ENCODE measurements around the gene FMNL2. TPM values are rescaled to one million over a fixed set of nuclear protein-coding genes. Genes with fewer than 3 reads are reported as not detected.

The FMNL2 gene
- total and polyA plus RNA-seq, 2 experiments from 2014 or later: 16.5 to 45.4 TPM

DNA sequence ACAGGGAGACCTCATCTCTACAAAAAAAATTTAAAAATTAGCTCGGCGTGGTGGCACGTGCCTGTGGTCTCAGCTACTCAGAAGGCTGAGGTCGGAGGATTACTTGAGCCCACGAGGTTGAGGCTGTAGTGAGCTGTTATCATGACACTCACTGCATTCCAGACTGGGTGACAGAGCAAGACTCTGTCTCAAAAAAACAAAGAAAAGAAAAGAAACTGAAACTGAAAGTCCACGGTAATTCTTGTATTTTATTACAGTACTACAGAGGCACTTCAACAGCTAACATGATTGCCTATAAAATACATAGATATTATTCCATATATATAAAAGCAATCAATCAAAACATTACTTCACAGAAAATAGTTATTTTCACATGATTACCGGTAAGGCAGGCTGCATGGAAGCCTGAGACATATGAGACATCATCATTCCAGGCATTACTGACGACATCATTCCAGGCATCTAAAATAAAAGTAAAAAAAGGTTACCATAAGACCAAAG lies 359.2 kb downstream of the FMNL2 start (continued):
- TF ChIP-seq, protein P1, sequence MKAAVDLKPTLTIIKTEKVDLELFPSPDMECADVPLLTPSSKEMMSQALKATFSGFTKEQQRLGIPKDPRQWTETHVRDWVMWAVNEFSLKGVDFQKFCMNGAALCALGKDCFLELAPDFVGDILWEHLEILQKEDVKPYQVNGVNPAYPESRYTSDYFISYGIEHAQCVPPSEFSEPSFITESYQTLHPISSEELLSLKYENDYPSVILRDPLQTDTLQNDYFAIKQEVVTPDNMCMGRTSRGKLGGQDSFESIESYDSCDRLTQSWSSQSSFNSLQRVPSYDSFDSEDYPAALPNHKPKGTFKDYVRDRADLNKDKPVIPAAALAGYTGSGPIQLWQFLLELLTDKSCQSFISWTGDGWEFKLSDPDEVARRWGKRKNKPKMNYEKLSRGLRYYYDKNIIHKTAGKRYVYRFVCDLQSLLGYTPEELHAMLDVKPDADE (IDR thresholded peaks at IDR 0.05): no peak
- TF ChIP-seq REST (IDR thresholded peaks at IDR 0.05; ENCODE audit: unreplicated experiment) (no peak), CREB1 (CRISPR knock-in tag; IDR thresholded peaks at IDR 0.05; ENCODE audit: low read depth) (no peak), ZNF331 (CRISPR knock-in tag; IDR thresholded peaks at IDR 0.05; ENCODE audit: low read depth) (no peak), EZH2phosphoT487 (IDR thresholded peaks at IDR 0.05; ENCODE audit: unreplicated experiment) (no peak), JUNB (IDR thresholded peaks at IDR 0.05; ENCODE audit: unreplicated experiment) (no peak), STAT1 (IDR thresholded peaks at IDR 0.05; ENCODE audit: unreplicated experiment) (no peak)

GRCh38 chr2:152695763-152696162 lies 360.8 kb downstream of the FMNL2 start:
- H3K27me3 Mint-ChIP-seq (ENCODE audit: insufficient read depth, low read depth, poor library complexity): no peaks in the 10 kb centered on the region
- H3K27ac Mint-ChIP-seq: no peak overlapping the region
- H3K4me3 Mint-ChIP-seq: no peak overlapping the region

GRCh38 chr2:152696476-152696875 lies 361.5 kb downstream of the FMNL2 start:
- Mint-ChIP-seq H3K36me3 (ENCODE audit: low read depth) (peaks cover 28% of the 10 kb centered on the region), H3K4me1 (peaks cover 4% of the 10 kb centered on the region; the same call in 1 of the 3 replicates), H3K27ac (no peak overlapping the region), H3K9me3 (peaks cover 4% of the 10 kb centered on the region; the same call in 2 of the 3 replicates), H3K27me3 (ENCODE audit: insufficient read depth, low read depth, poor library complexity) (peaks cover under 1% of the 10 kb centered on the region), H3K4me3 (no peak overlapping the region)
- Histone ChIP-seq H3K27me3 (ENCODE audit: insufficient read depth) (no peaks in the 10 kb centered on the region), H3K36me3 (ENCODE audit: insufficient read depth) (peaks cover 16% of the 10 kb centered on the region), H3K4me2 (no peak overlapping the region), H3K4me3 (no peak overlapping the region), H3K9me2 (ENCODE audit: insufficient read depth) (no peaks in the 10 kb centered on the region), H3F3A (replicated peaks; ENCODE audit: low read depth) (no peaks in the 10 kb centered on the region), H3K79me2 (replicated peaks; ENCODE audit: insufficient read depth) (peaks cover 87% of the 10 kb centered on the region), H2AFZ (no peak overlapping the region), H3K4me1 (ENCODE audit: insufficient read depth) (no peaks in the 10 kb centered on the region), H3K27ac (ENCODE audit: low read depth) (no peak overlapping the region), H4K20me1 (replicated peaks; ENCODE audit: insufficient read depth) (peaks cover 17% of the 10 kb centered on the region)
- DNase-seq (ENCODE audit: low spot score): no peak
- no peak for ATAC-seq
- TF ChIP-seq ZNF331 (CRISPR knock-in tag; IDR thresholded peaks at IDR 0.05; ENCODE audit: low read depth): no peak
- TF ChIP-seq CTCF (conservative IDR thresholded peaks at IDR 0.05; ENCODE audit: low read depth in 2 of 2): no peak
- no peak for TF ChIP-seq EZH2phosphoT487 (IDR thresholded peaks at IDR 0.05; ENCODE audit: unreplicated experiment)
- TF ChIP-seq, protein P1 (IDR thresholded peaks at IDR 0.05): no peak
- no peak for TF ChIP-seq POLR2AphosphoS5 (IDR thresholded peaks at IDR 0.05; ENCODE audit: low read depth)
- no peak for TF ChIP-seq ZNF114 (CRISPR knock-in tag; IDR thresholded peaks at IDR 0.05)
- no peak for TF ChIP-seq CREB1 (CRISPR knock-in tag; IDR thresholded peaks at IDR 0.05; ENCODE audit: low read depth)

More at GRCh38 chr2:152695763-152696162, 360.8 kb downstream of the FMNL2 start:
- Histone ChIP-seq H3K9me2 (ENCODE audit: insufficient read depth) (no peaks in the 10 kb centered on the region), H3K4me2 (no peak overlapping the region), H3K27me3 (ENCODE audit: insufficient read depth) (no peaks in the 10 kb centered on the region), H2AFZ (no peak overlapping the region), H4K20me1 (replicated peaks; ENCODE audit: insufficient read depth) (peaks cover 17% of the 10 kb centered on the region), H3K4me1 (ENCODE audit: insufficient read depth) (no peaks in the 10 kb centered on the region), H3K4me3 (no peak overlapping the region), H3K79me2 (replicated peaks; ENCODE audit: insufficient read depth) (peaks cover 87% of the 10 kb centered on the region), H3K27ac (ENCODE audit: low read depth) (no peak overlapping the region), H3K36me3 (ENCODE audit: insufficient read depth) (peaks cover 16% of the 10 kb centered on the region), H3F3A (replicated peaks; ENCODE audit: low read depth) (no peaks in the 10 kb centered on the region)
- DNase-seq (ENCODE audit: low spot score) (no peak), ATAC-seq (no peak)
- Mint-ChIP-seq H3K4me1 (0 out of 3 replicates have a peak, but pooled peaks cover 2% of the 10 kb centered on the region), H3K36me3 (ENCODE audit: low read depth) (peaks cover 24% of the 10 kb centered on the region; the same call in 2 of the 3 replicates), H3K9me3 (no peaks in the 10 kb centered on the region)
- TF ChIP-seq EZH2 (IDR thresholded peaks at IDR 0.05; ENCODE audit: low read depth, unreplicated experiment) (no peak), POLR2AphosphoS5 (IDR thresholded peaks at IDR 0.05; ENCODE audit: low read depth) (no peak)
